ENCODE measurements around the gene PPP4R2.

GRCh38 chr3:72950801-72951200, 45.8 kb upstream of the PPP4R2 start:
- TF ChIP-seq CTCF (IDR thresholded peaks at IDR 0.05 in 4 of 5, conservative IDR thresholded peaks at IDR 0.05 in 1 of 5) (no peak), POLR2A (IDR thresholded peaks at IDR 0.05) (no peak)
